ENCODE results near the gene CTRB1.

- TF ChIP-seq CTCF (IDR thresholded peaks at IDR 0.05) (no peak), ZC3H11A (IDR thresholded peaks at IDR 0.05) (no peak), SMC3 (IDR thresholded peaks at IDR 0.05) (no peak), HDAC2 (IDR thresholded peaks at IDR 0.05) (no peak), POLR2A (IDR thresholded peaks at IDR 0.05; ENCODE audit: low read length) (no peak)
Measured at GRCh38 chr16:75217389-75217851, 1.4 kb upstream of the CTRB1 start.

Measured in A549 (cell line).